DOHH2 (cell line): ENCODE results near the gene ELAPOR2.

Experiments used
- EZH2phosphoT487 ChIP-seq: fragments of 200-600 bp; sonication (generic); IDR thresholded peaks from 2 replicates; pipeline ENCODE4 v1.6.1; 2017; ENCODE audit warnings: borderline replicate concordance, mild to moderate bottlenecking, antibody characterized with exemption, low read length, moderate library complexity, mixed read lengths
- TF ChIP-seq, protein P1 (sequence below): fragments of 200-600 bp; sonication (generic); IDR thresholded peaks from one replicate; pipeline ENCODE4 v1.5.1; 2014; ENCODE audit warnings: antibody characterized with exemption, mild to moderate bottlenecking, low read depth, low read length; ENCODE audit not compliant: poor library complexity, severe bottlenecking

DNA sequence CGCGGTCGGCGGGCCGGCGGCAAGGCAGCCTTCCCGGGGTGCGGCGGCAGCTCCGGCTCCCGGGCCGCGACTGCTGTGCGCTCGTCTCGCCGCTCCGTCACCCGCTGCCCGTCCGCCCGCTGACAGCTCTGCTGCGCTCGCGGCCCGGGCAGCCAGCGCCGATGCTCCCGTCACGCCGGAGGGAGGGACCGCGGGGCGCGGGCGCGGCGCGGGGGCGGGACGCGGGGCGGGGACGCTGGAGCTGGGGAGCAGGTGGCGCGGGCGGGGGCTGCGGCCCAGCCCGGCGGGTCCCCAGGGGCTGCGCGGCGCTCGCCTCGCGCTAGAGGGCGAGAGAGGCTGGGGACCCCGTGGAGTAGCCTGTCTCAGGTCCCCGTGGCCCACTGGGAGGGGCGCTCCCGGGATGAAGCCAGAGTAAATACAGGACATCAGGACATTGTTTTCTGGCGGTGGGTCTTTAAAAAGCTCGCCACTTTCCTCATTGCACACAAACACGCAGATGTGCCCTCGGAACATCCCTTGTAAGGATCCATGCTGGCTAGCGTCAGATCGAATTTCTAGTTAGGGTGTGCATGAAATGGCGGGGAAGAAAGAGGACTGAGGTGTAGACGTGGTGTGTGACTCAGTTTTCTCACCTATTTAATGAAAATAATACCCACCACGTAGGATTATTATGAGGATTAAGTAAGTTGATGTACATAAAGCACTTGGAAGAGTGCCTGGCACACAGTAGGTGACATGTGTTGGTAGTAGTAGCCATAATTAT lies at the start of gene ELAPOR2:
- TF ChIP-seq, protein P1, sequence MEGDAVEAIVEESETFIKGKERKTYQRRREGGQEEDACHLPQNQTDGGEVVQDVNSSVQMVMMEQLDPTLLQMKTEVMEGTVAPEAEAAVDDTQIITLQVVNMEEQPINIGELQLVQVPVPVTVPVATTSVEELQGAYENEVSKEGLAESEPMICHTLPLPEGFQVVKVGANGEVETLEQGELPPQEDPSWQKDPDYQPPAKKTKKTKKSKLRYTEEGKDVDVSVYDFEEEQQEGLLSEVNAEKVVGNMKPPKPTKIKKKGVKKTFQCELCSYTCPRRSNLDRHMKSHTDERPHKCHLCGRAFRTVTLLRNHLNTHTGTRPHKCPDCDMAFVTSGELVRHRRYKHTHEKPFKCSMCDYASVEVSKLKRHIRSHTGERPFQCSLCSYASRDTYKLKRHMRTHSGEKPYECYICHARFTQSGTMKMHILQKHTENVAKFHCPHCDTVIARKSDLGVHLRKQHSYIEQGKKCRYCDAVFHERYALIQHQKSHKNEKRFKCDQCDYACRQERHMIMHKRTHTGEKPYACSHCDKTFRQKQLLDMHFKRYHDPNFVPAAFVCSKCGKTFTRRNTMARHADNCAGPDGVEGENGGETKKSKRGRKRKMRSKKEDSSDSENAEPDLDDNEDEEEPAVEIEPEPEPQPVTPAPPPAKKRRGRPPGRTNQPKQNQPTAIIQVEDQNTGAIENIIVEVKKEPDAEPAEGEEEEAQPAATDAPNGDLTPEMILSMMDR: peak; percentile 82
- TF ChIP-seq EZH2phosphoT487: no peak
